ENCODE results near the gene CERS6.

CERS6 gene

DNA sequence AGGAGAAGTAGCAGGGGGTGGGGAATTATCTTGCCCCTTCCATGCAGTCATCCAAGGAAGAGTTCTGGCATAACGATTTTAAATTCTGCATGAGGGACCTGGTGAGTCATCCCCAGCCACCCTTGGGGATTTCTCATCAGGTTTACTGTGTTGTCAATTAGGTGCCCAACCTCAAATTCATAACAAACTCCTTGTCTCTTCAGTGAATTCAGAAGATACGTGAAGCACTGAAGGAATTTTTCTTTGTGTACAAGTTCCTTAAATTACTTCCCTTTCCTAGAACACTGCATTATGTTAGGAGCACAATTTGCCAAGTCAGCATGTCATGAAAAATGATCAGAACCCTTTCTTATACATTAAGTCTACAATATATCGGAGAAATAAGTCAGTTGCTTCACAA is 275.5 kb downstream of the CERS6 start:
- Histone ChIP-seq H3K4me1 (ENCODE audit: control insufficient read depth in 2 of 2, insufficient read depth in 1 of 2, low read depth in 1 of 2, low read length in 2 of 2) (peaks cover 0 to 19% of the 10 kb centered on the region in 2 donors), H2BK5ac (ENCODE audit: low read length) (no peak overlapping the region), H2AFZ (ENCODE audit: low read length) (no peak overlapping the region), H3K18ac (ENCODE audit: low read length) (no peak overlapping the region), H3K27ac (replicated peaks; ENCODE audit: low read length) (no peak overlapping the region), H3K4ac (ENCODE audit: low read length) (no peak overlapping the region), H3K4me3 (ENCODE audit: low read length in 2 of 2) (no peak overlapping the region), H4K91ac (ENCODE audit: low read depth, low read length, poor library complexity) (no peak overlapping the region), H3K9ac (ENCODE audit: low read depth, low read length, poor library complexity) (no peak overlapping the region), H4K8ac (ENCODE audit: low read depth, low read length) (no peak overlapping the region), H3K79me1 (ENCODE audit: low read depth, low read length) (no peaks in the 10 kb centered on the region), H2AK5ac (ENCODE audit: low read depth, low read length) (no peak overlapping the region), H3K14ac (ENCODE audit: low read length) (no peak overlapping the region), H2BK120ac (ENCODE audit: low read depth, low read length) (no peak overlapping the region), H2BK15ac (ENCODE audit: low read length) (no peak overlapping the region), H3K4me2 (ENCODE audit: insufficient read depth, low read length, poor library complexity, severe bottlenecking) (no peak overlapping the region), H3K9me3 (replicated peaks in 1 of 2; ENCODE audit: control insufficient read depth in 2 of 2, insufficient read depth in 1 of 2, low read depth in 1 of 2, low read length in 2 of 2) (no peaks in the 10 kb centered on the region), H3K23ac (ENCODE audit: low read depth, low read length, poor library complexity) (no peak overlapping the region), H2BK12ac (ENCODE audit: low read length) (no peak overlapping the region), H3K27me3 (ENCODE audit: control insufficient read depth in 3 of 3, insufficient read depth in 3 of 3, low read depth in 1 of 3, low read length in 3 of 3) (no peaks in the 10 kb centered on the region), H3K36me3 (replicated peaks in 1 of 2; ENCODE audit: control insufficient read depth in 2 of 2, insufficient read depth in 2 of 2, low read length in 2 of 2) (no peaks in the 10 kb centered on the region)
- DNase-seq (ENCODE audit: low spot score), result no peak
- no CpG with 5 or more reads among the region's 3 CpGs for WGBS, 2 donors (ENCODE audit: extremely low coverage in 2 of 2, insufficient read length in 2 of 2, insufficient replicate concordance in 1 of 2)

DNA sequence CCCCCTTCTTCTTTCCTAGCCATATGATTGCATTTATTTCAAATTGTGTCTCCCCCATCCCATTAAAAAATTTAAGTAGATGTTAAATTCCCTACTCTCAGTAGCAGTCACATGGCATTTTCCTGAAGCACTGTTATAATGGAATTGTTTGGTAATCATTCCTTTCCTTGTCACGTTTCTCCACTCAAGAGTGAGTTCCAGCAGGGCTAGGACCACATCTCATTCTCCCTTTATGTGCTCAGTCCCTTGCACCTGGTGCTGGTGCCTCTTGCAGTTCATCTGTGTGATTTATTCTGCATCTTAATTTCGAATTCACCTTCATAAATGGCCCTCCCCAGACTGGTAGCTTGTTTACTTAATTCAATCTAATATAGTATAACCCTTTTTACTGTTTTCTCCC is 276.0 kb downstream of the CERS6 start:
- no peaks in the 10 kb centered on the region for H3K36me3 ChIP-seq (replicated peaks in 1 of 2; ENCODE audit: control insufficient read depth in 2 of 2, insufficient read depth in 2 of 2, low read length in 2 of 2)
- H3K4me1 ChIP-seq (ENCODE audit: control insufficient read depth in 2 of 2, insufficient read depth in 1 of 2, low read depth in 1 of 2, low read length in 2 of 2), result peaks cover 0 to 23% of the 10 kb centered on the region in 2 donors
- H3K4me3 ChIP-seq (ENCODE audit: low read length in 2 of 2), result no peak overlapping the region
- H2AK5ac ChIP-seq (ENCODE audit: low read depth, low read length), result no peak overlapping the region
- no peak overlapping the region for H2AFZ ChIP-seq (ENCODE audit: low read length)
- H2BK120ac ChIP-seq (ENCODE audit: low read depth, low read length), result no peak overlapping the region
- H3K9me3 ChIP-seq (replicated peaks in 1 of 2; ENCODE audit: control insufficient read depth in 2 of 2, insufficient read depth in 1 of 2, low read depth in 1 of 2, low read length in 2 of 2), result no peaks in the 10 kb centered on the region
- no peak overlapping the region for H2BK5ac ChIP-seq (ENCODE audit: low read length)
- no peaks in the 10 kb centered on the region for H3K27me3 ChIP-seq (ENCODE audit: control insufficient read depth in 3 of 3, insufficient read depth in 3 of 3, low read depth in 1 of 3, low read length in 3 of 3)
- H3K23ac ChIP-seq (ENCODE audit: low read depth, low read length, poor library complexity), result no peak overlapping the region
- H2BK15ac ChIP-seq (ENCODE audit: low read length), result no peak overlapping the region
- no peak overlapping the region for H3K18ac ChIP-seq (ENCODE audit: low read length)
- H4K8ac ChIP-seq (ENCODE audit: low read depth, low read length), result no peak overlapping the region
- no peak for DNase-seq (ENCODE audit: low spot score)
- H3K14ac ChIP-seq (ENCODE audit: low read length), result no peak overlapping the region
- no peak overlapping the region for H2BK12ac ChIP-seq (ENCODE audit: low read length)
- H3K9ac ChIP-seq (ENCODE audit: low read depth, low read length, poor library complexity), result no peak overlapping the region
- no peak overlapping the region for H3K27ac ChIP-seq (replicated peaks; ENCODE audit: low read length)
- H4K91ac ChIP-seq (ENCODE audit: low read depth, low read length, poor library complexity), result no peak overlapping the region
- whole genome bisulfite sequencing, 2 donors (ENCODE audit: extremely low coverage in 2 of 2, insufficient read length in 2 of 2, insufficient replicate concordance in 1 of 2), result no CpG with 5 or more reads among the region's 2 CpGs
- no peak overlapping the region for H3K4me2 ChIP-seq (ENCODE audit: insufficient read depth, low read length, poor library complexity, severe bottlenecking)
- no peaks in the 10 kb centered on the region for H3K79me1 ChIP-seq (ENCODE audit: low read depth, low read length)
- H3K4ac ChIP-seq (ENCODE audit: low read length), result no peak overlapping the region

DNA sequence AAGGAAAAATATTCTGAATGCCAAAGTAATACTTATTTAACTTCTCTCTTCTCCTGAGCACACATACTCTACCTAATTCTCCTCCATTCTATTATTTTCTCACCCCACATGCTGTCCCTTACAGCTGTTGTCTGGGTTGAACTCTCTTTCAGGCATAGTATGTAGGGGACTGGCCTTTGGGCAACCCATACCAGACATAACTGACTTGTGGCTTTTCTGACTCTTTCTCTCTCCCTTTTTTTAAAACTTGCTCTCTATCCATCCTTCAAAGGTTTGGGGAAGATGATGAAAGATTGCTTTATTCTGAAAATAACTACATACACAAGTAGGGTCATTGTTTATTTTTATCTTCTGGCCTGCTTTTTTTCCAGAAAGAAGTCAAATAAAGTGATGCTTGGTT is 276.4 kb downstream of the CERS6 start:
- Histone ChIP-seq H4K8ac (ENCODE audit: low read depth, low read length) (no peak overlapping the region), H3K23ac (ENCODE audit: low read depth, low read length, poor library complexity) (no peak overlapping the region), H3K9me3 (replicated peaks in 1 of 2; ENCODE audit: control insufficient read depth in 2 of 2, insufficient read depth in 1 of 2, low read depth in 1 of 2, low read length in 2 of 2) (no peaks in the 10 kb centered on the region)

DNA sequence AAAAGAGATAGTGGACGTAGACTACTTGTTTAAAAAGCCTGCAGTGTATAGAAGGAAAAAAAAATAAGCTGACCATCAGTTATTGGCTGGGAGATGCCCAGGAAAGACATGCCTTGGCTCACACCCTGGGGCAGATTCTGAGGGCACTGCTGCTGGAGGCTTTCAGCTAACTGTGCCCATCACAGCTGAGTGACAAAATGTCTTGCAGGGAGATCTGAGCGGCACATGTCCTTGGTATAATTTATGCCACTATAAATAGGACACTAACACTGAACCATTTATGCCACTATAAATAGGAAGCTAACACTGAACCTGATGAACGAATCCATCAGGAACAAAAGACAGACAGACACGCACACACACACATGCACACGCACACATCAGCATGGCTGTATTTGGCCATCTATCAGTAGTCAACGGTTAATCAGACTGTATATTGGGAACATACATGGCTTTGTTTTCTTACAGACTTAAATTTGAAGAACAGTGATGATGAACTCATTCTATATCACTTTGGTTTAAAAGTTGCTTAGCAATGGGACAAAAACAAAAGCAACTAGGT is 278.2 kb downstream of the CERS6 start:
- Histone ChIP-seq H2BK5ac (ENCODE audit: low read length) (no peak overlapping the region), H3K27me3 (ENCODE audit: control insufficient read depth in 3 of 3, insufficient read depth in 3 of 3, low read depth in 1 of 3, low read length in 3 of 3) (no peaks in the 10 kb centered on the region), H3K9ac (ENCODE audit: low read depth, low read length, poor library complexity) (no peak overlapping the region), H3K23ac (ENCODE audit: low read depth, low read length, poor library complexity) (no peak overlapping the region), H3K27ac (replicated peaks; ENCODE audit: low read length) (no peak overlapping the region), H3K9me3 (replicated peaks in 1 of 2; ENCODE audit: control insufficient read depth in 2 of 2, insufficient read depth in 1 of 2, low read depth in 1 of 2, low read length in 2 of 2) (no peaks in the 10 kb centered on the region), H3K4me1 (ENCODE audit: control insufficient read depth in 2 of 2, insufficient read depth in 1 of 2, low read depth in 1 of 2, low read length in 2 of 2) (peaks cover 0 to 24% of the 10 kb centered on the region in 2 donors), H4K91ac (ENCODE audit: low read depth, low read length, poor library complexity) (no peak overlapping the region), H2BK120ac (ENCODE audit: low read depth, low read length) (no peak overlapping the region), H2BK15ac (ENCODE audit: low read length) (no peak overlapping the region), H3K36me3 (replicated peaks in 1 of 2; ENCODE audit: control insufficient read depth in 2 of 2, insufficient read depth in 2 of 2, low read length in 2 of 2) (no peaks in the 10 kb centered on the region), H2AK5ac (ENCODE audit: low read depth, low read length) (no peak overlapping the region), H3K4ac (ENCODE audit: low read length) (no peak overlapping the region), H3K4me2 (ENCODE audit: insufficient read depth, low read length, poor library complexity, severe bottlenecking) (no peak overlapping the region), H3K14ac (ENCODE audit: low read length) (no peak overlapping the region), H4K8ac (ENCODE audit: low read depth, low read length) (no peak overlapping the region), H3K79me1 (ENCODE audit: low read depth, low read length) (no peaks in the 10 kb centered on the region), H3K18ac (ENCODE audit: low read length) (no peak overlapping the region), H3K4me3 (ENCODE audit: low read length in 2 of 2) (no peak overlapping the region), H2AFZ (ENCODE audit: low read length) (no peak overlapping the region), H2BK12ac (ENCODE audit: low read length) (no peak overlapping the region)
- no peak for DNase-seq (ENCODE audit: low spot score)
- WGBS, 2 donors (ENCODE audit: extremely low coverage in 2 of 2, insufficient read length in 2 of 2, insufficient replicate concordance in 1 of 2), result no CpG with 5 or more reads among the region's 6 CpGs

More for the DNA sequence above, 276.4 kb downstream of the CERS6 start:
- H4K91ac ChIP-seq (ENCODE audit: low read depth, low read length, poor library complexity), result no peak overlapping the region
- H2BK120ac ChIP-seq (ENCODE audit: low read depth, low read length), result no peak overlapping the region
- no peak overlapping the region for H2BK12ac ChIP-seq (ENCODE audit: low read length)
- H3K4me2 ChIP-seq (ENCODE audit: insufficient read depth, low read length, poor library complexity, severe bottlenecking), result no peak overlapping the region
- H3K18ac ChIP-seq (ENCODE audit: low read length), result no peak overlapping the region
- no peak overlapping the region for H3K4ac ChIP-seq (ENCODE audit: low read length)
- no peak overlapping the region for H3K9ac ChIP-seq (ENCODE audit: low read depth, low read length, poor library complexity)
- H3K79me1 ChIP-seq (ENCODE audit: low read depth, low read length), result no peaks in the 10 kb centered on the region
- H3K27me3 ChIP-seq (ENCODE audit: control insufficient read depth in 3 of 3, insufficient read depth in 3 of 3, low read depth in 1 of 3, low read length in 3 of 3), result no peaks in the 10 kb centered on the region
- no peak overlapping the region for H2AFZ ChIP-seq (ENCODE audit: low read length)
- peaks cover 0 to 25% of the 10 kb centered on the region in 2 donors for H3K4me1 ChIP-seq (ENCODE audit: control insufficient read depth in 2 of 2, insufficient read depth in 1 of 2, low read depth in 1 of 2, low read length in 2 of 2)
- no peak overlapping the region for H2BK5ac ChIP-seq (ENCODE audit: low read length)
- H3K27ac ChIP-seq (replicated peaks; ENCODE audit: low read length), result no peak overlapping the region
- DNase-seq (ENCODE audit: low spot score), result no peak
- H2BK15ac ChIP-seq (ENCODE audit: low read length), result no peak overlapping the region
- no peak overlapping the region for H3K4me3 ChIP-seq (ENCODE audit: low read length in 2 of 2)
- H2AK5ac ChIP-seq (ENCODE audit: low read depth, low read length), result no peak overlapping the region
- H3K36me3 ChIP-seq (replicated peaks in 1 of 2; ENCODE audit: control insufficient read depth in 2 of 2, insufficient read depth in 2 of 2, low read length in 2 of 2), result no peaks in the 10 kb centered on the region
- H3K14ac ChIP-seq (ENCODE audit: low read length), result no peak overlapping the region

All from neuronal stem cell (in vitro differentiated cells).